Fibroblast of mammary gland (primary cell): ENCODE measurements around the gene CCZ1.
"Not testable (repeated sequence)": the region's sequence is repeated elsewhere in the genome, so short reads cannot be mapped to it uniquely, and the experiment has no call there.

Experiments used
- DNase-seq: peaks from one replicate; pipeline ENCODE4 v3.0.0-alpha.2; 2010; ENCODE audit warnings: low read depth
- H3K4me3 ChIP-seq: 2 replicates; pipeline ENCODE4 v1.5.1; 2011; ENCODE audit warnings: low read depth, mild to moderate bottlenecking, low read length, moderate library complexity; ENCODE audit not compliant: control insufficient read depth
- TF ChIP-seq, protein P1 (sequence below): conservative IDR thresholded peaks from 2 replicates; pipeline ENCODE4 v1.5.1; 2011; ENCODE audit warnings: low read depth, low read length, inconsistent platforms; ENCODE audit not compliant: control insufficient read depth, insufficient read depth

The CCZ1 gene

GRCh38 chr7:5898480-5899224 is at the start of gene CCZ1:
Gene CCZ1, plus strand, starts transcription at chr7:5898733. Its CDS starts 67 bp downstream, at chr7:5898800.
- H3K4me3 ChIP-seq = peak within 1 kb of the TSS; percentile 44

DNA sequence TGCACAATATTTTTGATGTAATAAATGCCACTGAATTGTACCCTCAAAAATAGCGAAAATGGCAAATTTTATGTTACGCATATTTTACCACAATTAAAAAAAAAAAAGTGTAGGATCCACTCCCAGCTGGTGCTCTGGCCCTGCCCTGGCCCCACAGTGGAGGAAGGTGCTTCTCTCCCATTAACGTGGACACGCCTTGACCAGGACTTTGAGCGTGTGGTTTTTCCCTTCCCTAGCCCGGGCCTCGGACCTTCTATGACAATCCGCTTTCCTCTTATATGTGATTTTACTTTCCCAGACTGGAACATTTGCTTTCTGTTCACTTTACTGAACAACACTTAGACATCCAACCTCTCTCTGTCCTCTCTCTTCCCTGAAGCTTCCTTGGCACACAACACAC is 47.6 kb upstream of the CCZ1 start:
- TF ChIP-seq, protein P1, sequence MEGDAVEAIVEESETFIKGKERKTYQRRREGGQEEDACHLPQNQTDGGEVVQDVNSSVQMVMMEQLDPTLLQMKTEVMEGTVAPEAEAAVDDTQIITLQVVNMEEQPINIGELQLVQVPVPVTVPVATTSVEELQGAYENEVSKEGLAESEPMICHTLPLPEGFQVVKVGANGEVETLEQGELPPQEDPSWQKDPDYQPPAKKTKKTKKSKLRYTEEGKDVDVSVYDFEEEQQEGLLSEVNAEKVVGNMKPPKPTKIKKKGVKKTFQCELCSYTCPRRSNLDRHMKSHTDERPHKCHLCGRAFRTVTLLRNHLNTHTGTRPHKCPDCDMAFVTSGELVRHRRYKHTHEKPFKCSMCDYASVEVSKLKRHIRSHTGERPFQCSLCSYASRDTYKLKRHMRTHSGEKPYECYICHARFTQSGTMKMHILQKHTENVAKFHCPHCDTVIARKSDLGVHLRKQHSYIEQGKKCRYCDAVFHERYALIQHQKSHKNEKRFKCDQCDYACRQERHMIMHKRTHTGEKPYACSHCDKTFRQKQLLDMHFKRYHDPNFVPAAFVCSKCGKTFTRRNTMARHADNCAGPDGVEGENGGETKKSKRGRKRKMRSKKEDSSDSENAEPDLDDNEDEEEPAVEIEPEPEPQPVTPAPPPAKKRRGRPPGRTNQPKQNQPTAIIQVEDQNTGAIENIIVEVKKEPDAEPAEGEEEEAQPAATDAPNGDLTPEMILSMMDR = no peak
- H3K4me3 ChIP-seq = no peak overlapping the region
- no peak for DNase-seq

More at GRCh38 chr7:5898480-5899224, at the start of gene CCZ1:
- TF ChIP-seq, protein P1 = peak; percentile 0
- DNase-seq = peak; percentile 39

DNA sequence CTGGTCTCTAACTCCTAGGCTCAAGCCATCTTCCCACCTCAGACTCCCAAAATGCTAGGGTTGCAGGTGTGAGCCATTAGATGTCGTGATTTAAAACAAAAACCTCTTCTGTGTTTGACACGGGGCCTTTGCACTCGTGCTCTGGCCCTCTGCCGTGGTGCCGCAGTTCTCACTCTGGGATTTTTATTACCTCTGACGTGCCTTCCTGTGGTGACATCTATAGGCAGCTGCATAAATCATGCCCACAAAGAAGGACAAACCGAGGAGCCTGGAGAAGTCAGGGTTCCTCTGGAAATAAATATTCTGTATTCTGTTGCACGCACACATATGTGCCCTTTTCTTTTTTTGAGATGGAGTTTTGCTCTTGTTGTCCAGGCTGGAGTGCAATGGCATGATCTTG is 43.8 kb upstream of the CCZ1 start:
- no peak overlapping the region for H3K4me3 ChIP-seq
- TF ChIP-seq, protein P1 = no peak
- DNase-seq = no peak

DNA sequence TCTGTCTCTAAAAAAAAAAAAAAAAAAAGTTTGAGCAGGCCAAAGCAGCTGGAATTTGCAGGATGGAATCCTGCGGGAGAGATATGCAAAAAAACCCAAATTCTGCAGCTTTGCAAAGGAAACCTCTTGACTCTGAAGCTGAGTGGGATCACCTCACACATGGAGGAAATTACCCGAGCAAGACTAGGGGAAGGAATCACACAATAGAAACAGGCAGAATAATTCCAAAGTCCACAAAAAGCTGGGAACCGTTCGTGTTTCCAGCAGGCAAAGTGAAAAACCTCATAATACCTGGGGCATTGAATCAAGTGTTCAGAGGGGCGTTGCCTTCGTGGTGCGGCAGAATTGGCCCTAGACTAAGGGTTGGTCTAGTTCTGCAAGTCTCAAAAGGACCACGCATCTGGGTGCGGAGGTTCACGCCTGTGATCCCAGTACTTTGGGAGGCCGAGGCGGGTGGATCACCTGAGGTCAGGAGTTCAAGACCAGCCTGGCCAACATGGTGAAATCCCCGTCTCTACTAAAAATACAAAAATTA is 41.4 kb upstream of the CCZ1 start:
- DNase-seq, H3K4me3 ChIP-seq: not testable (repeated sequence)

- not testable (repeated sequence) for DNase-seq
Measured at GRCh38 chr7:5858494-5858893, 40.0 kb upstream of the CCZ1 start.

GRCh38 chr7:5861281-5861680 is 37.3 kb upstream of the CCZ1 start:
- not testable (repeated sequence) for H3K4me3 ChIP-seq, DNase-seq

More at GRCh38 chr7:5858494-5858893, 40.0 kb upstream of the CCZ1 start:
- H3K4me3 ChIP-seq = not testable (repeated sequence)

GRCh38 chr7:5862753-5863366 is 35.7 kb upstream of the CCZ1 start:
- DNase-seq, H3K4me3 ChIP-seq: not testable (repeated sequence)

- not testable (repeated sequence) for DNase-seq, H3K4me3 ChIP-seq
Measured at GRCh38 chr7:5865279-5865931, 33.1 kb upstream of the CCZ1 start.

- H3K4me3 ChIP-seq = no peak overlapping the region
- no peak for DNase-seq
- TF ChIP-seq, protein P1 = no peak
Measured at GRCh38 chr7:5867060-5867459, 31.5 kb upstream of the CCZ1 start.

GRCh38 chr7:5868928-5869341 is 29.6 kb upstream of the CCZ1 start:
- DNase-seq, H3K4me3 ChIP-seq: not testable (repeated sequence)
